Brain microvascular endothelial cell (primary cell): ENCODE data around the gene TP53.
"Not testable (repeated sequence)": the region's sequence is repeated elsewhere in the genome, so short reads cannot be mapped to it uniquely, and the experiment has no call there.

Source experiments
- DNase-seq: peaks from one replicate; pipeline ENCODE4 v3.0.0-alpha.2; 2020
- H3K27ac ChIP-seq: fragments of 250-450 bp; sonication (Bioruptor Pico); 2 replicates; pipeline ENCODE4 v1.5.1; 2020; ENCODE audit warnings: mild to moderate bottlenecking, moderate library complexity
- H3K27me3 ChIP-seq: fragments of 250-450 bp; sonication (Bioruptor Pico); replicated peaks from 2 replicates; pipeline ENCODE4 v1.5.1; 2020; ENCODE audit warnings: mild to moderate bottlenecking
- H3K36me3 ChIP-seq: fragments of 250-450 bp; sonication (Bioruptor Pico); replicated peaks from 2 replicates; pipeline ENCODE4 v1.5.1; 2020; ENCODE audit warnings: mild to moderate bottlenecking
- H3K4me3 ChIP-seq: 2 replicates; pipeline ENCODE4 v1.5.1; 2011; ENCODE audit warnings: low read depth, mild to moderate bottlenecking, control low read depth, low read length, moderate library complexity
- CTCF ChIP-seq: IDR thresholded peaks from 2 replicates; pipeline ENCODE4 v1.5.1; 2011; ENCODE audit warnings: low read depth, mild to moderate bottlenecking, moderate library complexity, low read length, control low read depth, inconsistent platforms; ENCODE audit errors: missing control alignments
- in situ Hi-C: cut with HindIII; loops from 2 replicates; pipeline ENCODE4 v1.10.0; 2017; ENCODE audit warnings: low sequenced_read_pairs, low pct_ligation_motif_present

The TP53 gene

GRCh38 chr17:7627250-7628121, 59.8 kb downstream of the TP53 start, which contains the start of gene SAT2:
TSS of gene SAT2 (minus strand) at chr17:7627821. CDS start at chr17:7627635, 186 bp downstream.
- DNase-seq, result peak; percentile 93
- H3K27me3 ChIP-seq, result no peaks in the 10 kb centered on the region
- H3K36me3 ChIP-seq, result no peaks in the 10 kb centered on the region
- no peak for TF ChIP-seq CTCF
- in situ Hi-C loops, result no loop called here
- peak within 1 kb of the TSS; percentile 46 for H3K27ac ChIP-seq
- H3K4me3 ChIP-seq, result peak within 1 kb of the TSS; percentile 82

GRCh38 chr17:7626956-7627249, 60.4 kb downstream of the TP53 start:
- peak overlapping the region; percentile 82 for H3K4me3 ChIP-seq
- H3K36me3 ChIP-seq, result no peaks in the 10 kb centered on the region
- no peak for DNase-seq
- H3K27ac ChIP-seq, result no peak overlapping the region
- no peak for TF ChIP-seq CTCF
- in situ Hi-C loops, result no loop called here
- H3K27me3 ChIP-seq, result no peaks in the 10 kb centered on the region

GRCh38 chr17:7626307-7626706, 61.0 kb downstream of the TP53 start:
- in situ Hi-C loops, result no loop called here
- Histone ChIP-seq H3K4me3 (no peak overlapping the region), H3K27me3 (no peaks in the 10 kb centered on the region), H3K36me3 (no peaks in the 10 kb centered on the region), H3K27ac (no peak overlapping the region)
- no peak for DNase-seq
- no peak for TF ChIP-seq CTCF

- H3K4me3 ChIP-seq, in situ Hi-C loops, DNase-seq, H3K27me3 ChIP-seq, H3K36me3 ChIP-seq, H3K27ac ChIP-seq: not testable (repeated sequence)
These were observed 61.5 kb downstream of the TP53 start for GRCh38 chr17:7625749-7626148.

- no peaks in the 10 kb centered on the region for H3K27me3 ChIP-seq
- in situ Hi-C loops, result no loop called here
- TF ChIP-seq CTCF, result no peak
- DNase-seq, result no peak
- no peak overlapping the region for H3K27ac ChIP-seq
- H3K4me3 ChIP-seq, result no peak overlapping the region
- no peaks in the 10 kb centered on the region for H3K36me3 ChIP-seq
These were observed 63.6 kb downstream of the TP53 start for GRCh38 chr17:7623661-7624060.

GRCh38 chr17:7620835-7621234, 66.5 kb downstream of the TP53 start:
- no peak for TF ChIP-seq CTCF
- Histone ChIP-seq H3K4me3 (no peak overlapping the region), H3K27ac (no peak overlapping the region), H3K27me3 (no peaks in the 10 kb centered on the region), H3K36me3 (no peaks in the 10 kb centered on the region)
- in situ Hi-C loops, result no loop called here
- DNase-seq, result no peak
